Right atrium auricular region (tissue), 2 donors: Measurements from ENCODE around the gene ADARB2. TPM values are rescaled to one million over a fixed set of nuclear protein-coding genes. Genes with fewer than 3 reads are reported as not detected.

Source experiments
- DNase-seq: peaks from one replicate; pipeline ENCODE4 v3.0.0-alpha.2; 2019; ENCODE audit warnings: low spot score
- H3K27ac ChIP-seq, 2 donors: fragments of 200-600 bp; sonication (generic); 1 replicate in 1 of 2; 2 replicates in 1 of 2; pipeline ENCODE4 v1.5.1; 2016 to 2019
- H3K27me3 ChIP-seq, 2 donors: fragments of 200-600 bp; sonication (generic); one replicate each; pipeline versions ENCODE4 v1.5.1 to v1.6.0; 2017 to 2019
- H3K36me3 ChIP-seq: fragments of 200-600 bp; sonication (generic); one replicate; pipeline ENCODE4 v1.5.1; 2016
- H3K4me1 ChIP-seq, 2 donors: fragments of 200-600 bp; sonication (generic); one replicate each; pipeline versions ENCODE4 v1.5.1 to v1.6.0; 2017 to 2019
- H3K4me3 ChIP-seq, 2 donors: fragments of 200-600 bp; sonication (generic); 1 replicate in 1 of 2; 2 replicates in 1 of 2; pipeline ENCODE4 v1.5.1; 2017 to 2019; ENCODE audit warnings: mild to moderate bottlenecking in 1 of 2, moderate library complexity in 1 of 2
- H3K9me3 ChIP-seq, 2 donors: fragments of 200-600 bp; sonication (generic); one replicate each; pipeline ENCODE4 v1.5.1; 2019
- CTCF ChIP-seq, 2 donors: fragments of 200-600 bp; sonication (generic); IDR thresholded peaks; one replicate each; pipeline ENCODE4 v1.5.1; 2019; ENCODE audit warnings: antibody characterized with exemption in 2 of 2
- total RNA-seq, 2 donors: library from RNA; depleted of rRNA; stranded (reverse); fragments of >200 nt; gene quantifications; one replicate each; pipeline ENCODE4 v1.1.0, GENCODE V29; 2016

The ADARB2 gene
- total RNA-seq, 2 donors from 2014 or later = 0.33 to 0.71 TPM

GRCh38 chr10:1267148-1267547, 470.2 kb downstream of the ADARB2 start:
- Histone ChIP-seq H3K36me3 (no peaks in the 10 kb centered on the region), H3K27ac (no peak overlapping the region), H3K4me3 (no peak overlapping the region), H3K27me3 (no peaks in the 10 kb centered on the region), H3K9me3 (no peaks in the 10 kb centered on the region), H3K4me1 (no peaks in the 10 kb centered on the region)
- DNase-seq = no peak
- no peak for TF ChIP-seq CTCF (IDR thresholded peaks at IDR 0.05)

- H3K9me3 ChIP-seq = no peaks in the 10 kb centered on the region
- H3K4me1 ChIP-seq = no peaks in the 10 kb centered on the region
- no peak overlapping the region for H3K4me3 ChIP-seq
- peak; percentile 43 for DNase-seq
- no peaks in the 10 kb centered on the region for H3K27me3 ChIP-seq
- H3K27ac ChIP-seq = no peak overlapping the region
- no peak for TF ChIP-seq CTCF (IDR thresholded peaks at IDR 0.05)
- H3K36me3 ChIP-seq = no peaks in the 10 kb centered on the region
Observed at GRCh38 chr10:1266033-1266802, 471.1 kb downstream of the ADARB2 start.

- no peaks in the 10 kb centered on the region for H3K4me1 ChIP-seq
- no peaks in the 10 kb centered on the region for H3K36me3 ChIP-seq
- TF ChIP-seq CTCF (IDR thresholded peaks at IDR 0.05) = no peak
- no peaks in the 10 kb centered on the region for H3K27me3 ChIP-seq
- peak; percentile 16 for DNase-seq
- no peaks in the 10 kb centered on the region for H3K9me3 ChIP-seq
- H3K27ac ChIP-seq = no peak overlapping the region
- no peak overlapping the region for H3K4me3 ChIP-seq
Observed at GRCh38 chr10:1264001-1264400, 473.3 kb downstream of the ADARB2 start.

- Histone ChIP-seq H3K36me3 (no peaks in the 10 kb centered on the region), H3K27ac (no peak overlapping the region), H3K27me3 (no peaks in the 10 kb centered on the region), H3K9me3 (no peaks in the 10 kb centered on the region), H3K4me3 (no peak overlapping the region), H3K4me1 (no peaks in the 10 kb centered on the region)
- no peak for DNase-seq
- no peak for TF ChIP-seq CTCF (IDR thresholded peaks at IDR 0.05)
Observed at GRCh38 chr10:1257274-1257673, 480.1 kb downstream of the ADARB2 start.

GRCh38 chr10:1256432-1256725, 480.9 kb downstream of the ADARB2 start:
- Histone ChIP-seq H3K27me3 (no peaks in the 10 kb centered on the region), H3K4me3 (no peak overlapping the region), H3K36me3 (no peaks in the 10 kb centered on the region), H3K9me3 (no peaks in the 10 kb centered on the region), H3K27ac (no peak overlapping the region), H3K4me1 (no peaks in the 10 kb centered on the region)
- no peak for TF ChIP-seq CTCF (IDR thresholded peaks at IDR 0.05)
- DNase-seq = no peak
